GM12878 (cell line): ENCODE results near the gene ASCC1. TPM values are rescaled to one million over a fixed set of nuclear protein-coding genes. Genes with fewer than 3 reads are reported as not detected.

Source experiments
- ATAC-seq: fragments of 200-7000 bp; cut with Tn5 transposase; 3 replicates; pipeline ENCODE4 v1.9.1; 2020; ENCODE audit warnings: mild to moderate bottlenecking, moderate library complexity
- BruUV-seq: library from RNA; stranded (reverse); fragments of 400-500 nt; replicated peaks from 2 replicates; lab custom pipeline; 2021; lab: Mats Ljungman, UMichigan
- CTCF ChIA-PET: fragments of 300-600 bp; sonication (Branson Sonifier 250); formaldehyde crosslinking; extraction: SDS; loops from one replicate; lab custom pipeline; 2021; ENCODE audit warnings: inconsistent platforms; lab: Yijun Ruan, JAX
- POLR2A ChIA-PET: fragments of 350-600 bp; formaldehyde crosslinking; extraction: SDS; loops from one replicate; lab custom pipeline; 2021; ENCODE audit warnings: inconsistent platforms; lab: Charles Lee
- RAD21 ChIA-PET: fragments of 300-600 bp; sonication (Branson Sonifier 250); formaldehyde crosslinking; loops from one replicate; lab custom pipeline; 2023; ENCODE audit warnings: antibody characterized with exemption; ENCODE audit not compliant: unreplicated experiment; lab: Charles Lee
- SMC1A ChIA-PET: fragments of 300-600 bp; sonication (Branson Sonifier 250); formaldehyde crosslinking; loops from one replicate; lab custom pipeline; 2023; ENCODE audit not compliant: unreplicated experiment, uncharacterized antibody; lab: Charles Lee
- DNase-seq: peaks from one replicate; pipeline ENCODE4 v3.0.0-alpha.2; 2011; ENCODE audit warnings: low read depth, low spot score
- FAIRE-seq: peaks from 3 replicates; lab custom pipeline; 2011; peaks lifted over from hg19 to GRCh38; lab: Jason Lieb, UNC
- H2AFZ ChIP-seq: 2 replicates; pipeline ENCODE4 v1.6.0; 2011; ENCODE audit warnings: low read depth, low read length, control low read depth; ENCODE audit not compliant: control insufficient read depth
- H3K27ac ChIP-seq: 2 replicates; pipeline ENCODE4 v1.5.1; 2011; ENCODE audit warnings: control low read depth; ENCODE audit not compliant: control insufficient read depth, insufficient read depth
- H3K27me3 ChIP-seq, 2 experiments: replicated peaks in 1 of 2; 2 replicates each; pipeline versions ENCODE4 v1.6.0 to v1.6.1; 2011; ENCODE audit warnings: low read length in 1 of 2; ENCODE audit not compliant: control insufficient read depth in 2 of 2, insufficient read depth in 2 of 2
- H3K36me3 ChIP-seq, 2 experiments: 2 replicates each; pipeline ENCODE4 v1.5.1; 2011; ENCODE audit warnings: low read length in 1 of 2; ENCODE audit not compliant: control insufficient read depth in 2 of 2, insufficient read depth in 2 of 2
- H3K4me1 ChIP-seq: 2 replicates; pipeline ENCODE4 v1.6.1; 2011; ENCODE audit warnings: mild to moderate bottlenecking, low read length, moderate library complexity, mixed read lengths; ENCODE audit not compliant: control insufficient read depth, insufficient read depth
- H3K4me2 ChIP-seq: 2 replicates; pipeline ENCODE4 v1.6.0; 2011; ENCODE audit warnings: control low read depth; ENCODE audit not compliant: control insufficient read depth, insufficient read depth
- H3K4me3 ChIP-seq: fragments of 200-600 bp; sonication (generic); 2 replicates; pipeline ENCODE4 v1.5.1; 2016
- H3K79me2 ChIP-seq: 2 replicates; pipeline ENCODE4 v1.6.0; 2011; ENCODE audit warnings: low read length; ENCODE audit not compliant: control insufficient read depth, insufficient read depth
- H3K9ac ChIP-seq: 2 replicates; pipeline ENCODE4 v1.8.0; 2011; ENCODE audit warnings: low read length, control low read depth, mixed read lengths; ENCODE audit not compliant: control insufficient read depth, insufficient read depth
- H3K9me3 ChIP-seq: replicated peaks from 3 replicates; pipeline ENCODE4 v1.5.1; 2011; ENCODE audit warnings: mild to moderate bottlenecking, low read length; ENCODE audit not compliant: control insufficient read depth, insufficient read depth
- H4K20me1 ChIP-seq: 2 replicates; pipeline ENCODE4 v1.6.0; 2011; ENCODE audit not compliant: control insufficient read depth, insufficient read depth
- HSF1 ChIP-seq: fragments of 150-350 bp; IDR thresholded peaks from 2 replicates; pipeline ENCODE4 v1.6.1; 2014; ENCODE audit warnings: mild to moderate bottlenecking, low read depth, low read length
- SP1 ChIP-seq: IDR thresholded peaks from one replicate; pipeline ENCODE4 v1.6.1; 2011; ENCODE audit warnings: low read depth, low read length
- YY1 ChIP-seq: IDR thresholded peaks from 2 replicates; pipeline ENCODE4 v1.6.1; 2011; ENCODE audit warnings: low read depth, mild to moderate bottlenecking, low read length
- ZNF687 ChIP-seq: fragments of 450-650 bp; IDR thresholded peaks from 2 replicates; pipeline ENCODE4 v1.6.1; 2017; ENCODE audit warnings: mild to moderate bottlenecking, moderate library complexity
- WGBS: methylation state at CpG from one replicate; pipeline ENCODE4 v1.1.6; 2016; ENCODE audit warnings: low lambda C conversion rate; ENCODE audit not compliant: insufficient replicate concordance, insufficient coverage; ENCODE audit errors: missing lambda C conversion rate; 5-methylcytosine and 5-hydroxymethylcytosine counted together
- in situ Hi-C: fragments of 300-500 bp; cut with MboI; formaldehyde crosslinking; loops from 9 replicates; pipeline ENCODE4 v1.14.3; 2018; ENCODE audit warnings: mixed read lengths
- intact Hi-C: fragments of 100-400 bp; cut with micrococcal nuclease; formaldehyde crosslinking; loops from one replicate; pipeline ENCODE4 v1.14.2; 2022; ENCODE audit not compliant: unreplicated experiment
- polyA plus RNA-seq, 11 experiments: library from polyadenylated mRNA; depleted of rRNA in 4 of 11; unstranded in 6 of 11; stranded (reverse) in 5 of 11; fragments of >200 nt; fragmentation: Nextera tagmentation in 4 of 11; fragmentation: Illumina TruSeq in 1 of 11; extraction: Ambion mirVana in 4 of 11; extraction: Trizol in 1 of 11; gene quantifications; 1 replicate in 1 of 11; 2 replicates in 10 of 11; pipeline versions ENCODE4 v1.2.1 to v1.2.3, GENCODE V29; 2011 to 2016; ENCODE audit warnings: inconsistent platforms in 2 of 11, missing spikeins in 2 of 11, low read depth in 1 of 11
- total RNA-seq, 4 experiments: library from RNA; depleted of rRNA in 3 of 4; stranded (reverse); fragments of >200 nt in 3 of 4; fragmentation: Illumina TruSeq in 1 of 4; extraction: Trizol in 1 of 4; gene quantifications; 2 replicates each; pipeline versions ENCODE4 v1.2.1 to v1.2.3, GENCODE V29; 2013 to 2021

Gene ASCC1
- total and polyA plus RNA-seq, 10 of the 15 experiments (the other 5 are each of a cell fraction or from before 2014, with no cell fraction given): 23.3 to 80.6 (median 42.8) TPM

- H2AFZ ChIP-seq: peak overlapping the region; percentile 42
- H3K4me3 ChIP-seq: no peak overlapping the region
- TF ChIP-seq ZNF687 (peak; percentile 90), YY1 (no peak), HSF1 (no peak), SP1 (no peak)
- TF ChIP-seq, all 136 proteins: peak for 1
- ChIA-PET CTCF (interaction anchor here (0.7 to 5.0 kb wide), 18 partner anchors 8 to 279 kb away, joined by 3 to 62 read pairs (median 4); no protein-coding TSS in a partner anchor), RAD21 (interaction anchor here (0.6 to 6.1 kb wide), 13 partner anchors 10 to 277 kb away, joined by 3 to 64 read pairs (median 3); no protein-coding TSS in a partner anchor), POLR2A (interaction anchor here (0.5 to 1.4 kb wide), 5 partner anchors 11 to 741 kb away, joined by 3 to 5 read pairs (median 4); partner anchors contain the start of gene SLC29A3), SMC1A (interaction anchor here (0.8 to 7.2 kb wide), 8 partner anchors 10 to 199 kb away, joined by 3 to 72 read pairs (median 4); partner anchors contain the start of gene ASCC1)
- Histone ChIP-seq H3K27ac (no peak overlapping the region), H3K27me3 (no peaks in the 10 kb centered on the region), H3K4me1 (peaks cover 9% of the 10 kb centered on the region), H3K4me2 (0 out of 2 replicates have a peak overlapping the region, but pooled peaks have one; percentile 24), H3K9ac (no peak overlapping the region), H3K79me2 (no peaks in the 10 kb centered on the region), H3K9me3 (no peaks in the 10 kb centered on the region), H4K20me1 (no peaks in the 10 kb centered on the region), H3K36me3 (no peaks in the 10 kb centered on the region)
- WGBS: 56% methylated on average over 18 of the region's 19 CpGs
- ATAC-seq (peak; percentile 59), DNase-seq (no peak), FAIRE-seq (no peak)
- intact Hi-C loops: no loop called here
- no TSS peak for BruUV-seq
- in situ Hi-C loops: no loop called here
Measured at GRCh38 chr10:72059843-72060822, 155.9 kb downstream of the ASCC1 start.
